Measurements from ENCODE around the gene PDE9A.
A peak's percentile ranks its signal among the peaks of the same experiment; 100 is the strongest.
"Not testable (repeated sequence)": the region's sequence is repeated elsewhere in the genome, so short reads cannot be mapped to it uniquely, and the experiment has no call there.

PDE9A gene

GRCh38 chr21:42653231-42654061 is at the start of gene PDE9A:
PDE9A (plus strand) TSS chr21:42653621; CDS start chr21:42653815, 194 bp downstream.
- DNase-seq, result peak; percentile 77

DNA sequence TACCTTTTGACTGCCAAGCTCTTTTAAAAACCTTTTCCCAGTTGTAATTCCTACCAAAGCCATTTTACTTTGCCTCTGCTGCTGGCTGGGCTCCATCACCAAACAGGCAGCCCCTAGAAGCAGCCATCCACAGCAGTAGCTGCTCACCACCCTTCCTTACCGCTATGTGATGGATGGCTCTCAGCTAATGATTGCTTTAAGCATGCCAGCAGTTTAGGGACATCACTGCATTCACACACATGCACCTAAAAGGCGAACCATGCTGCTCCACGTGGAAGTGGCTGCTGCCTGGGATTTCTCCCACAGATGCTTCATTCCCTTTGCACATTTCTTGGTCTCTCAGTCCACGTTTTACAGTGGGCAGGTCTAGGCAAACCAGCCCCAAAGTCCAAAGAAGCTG is 46.3 kb upstream of the PDE9A start:
- DNase-seq, result no peak

GRCh38 chr21:42607525-42608102 is 45.8 kb upstream of the PDE9A start:
- DNase-seq, result no peak

- no peak for DNase-seq
Measured at GRCh38 chr21:42608446-42608845, 45.0 kb upstream of the PDE9A start.

DNA sequence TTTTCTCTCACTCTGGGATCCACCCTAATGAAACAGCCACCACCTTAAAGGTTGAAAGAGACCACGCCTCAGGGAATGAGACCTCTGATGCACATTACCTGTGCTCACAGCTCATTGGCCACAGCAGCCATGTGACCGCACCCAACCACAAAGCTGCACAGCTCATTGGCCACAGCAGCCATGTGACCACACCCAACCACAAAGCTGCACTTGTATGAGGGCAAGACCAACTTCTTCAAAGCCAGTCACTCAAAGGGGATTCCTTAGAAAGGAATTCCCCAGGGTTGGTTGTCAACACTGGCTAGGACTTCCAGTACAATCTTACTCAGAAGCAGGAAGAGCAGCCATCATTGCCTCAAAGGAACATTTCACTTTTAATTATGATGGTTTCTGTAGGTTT is 43.6 kb upstream of the PDE9A start:
- DNase-seq, result no peak

- DNase-seq, result no peak
Measured at GRCh38 chr21:42611852-42612251, 41.6 kb upstream of the PDE9A start.

DNA sequence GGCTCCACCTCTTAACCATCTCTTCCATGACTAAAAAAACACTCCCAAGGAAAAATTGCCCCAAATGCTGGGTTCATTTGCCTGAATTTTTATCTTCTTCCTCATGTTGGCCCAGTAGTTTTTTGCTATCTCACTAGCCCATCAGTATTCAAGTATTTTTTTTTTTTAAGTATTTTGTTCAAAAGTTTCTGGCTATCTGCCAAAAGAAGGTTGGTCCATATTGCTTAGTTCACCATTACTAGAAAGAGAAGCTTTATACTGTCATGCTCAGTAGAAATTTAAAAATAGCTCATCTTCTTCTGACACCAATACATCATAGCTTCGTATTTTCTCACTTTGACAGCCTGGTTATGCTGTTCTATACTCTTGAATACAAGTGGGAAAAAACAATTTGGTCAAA is 41.0 kb upstream of the PDE9A start:
- no peak for DNase-seq

GRCh38 chr21:42613756-42614155 is 39.7 kb upstream of the PDE9A start:
- DNase-seq, result no peak

- DNase-seq, result no peak
Measured at GRCh38 chr21:42614396-42614795, 39.0 kb upstream of the PDE9A start.

GRCh38 chr21:42614811-42615351 is 38.5 kb upstream of the PDE9A start:
- no peak for DNase-seq

DNA sequence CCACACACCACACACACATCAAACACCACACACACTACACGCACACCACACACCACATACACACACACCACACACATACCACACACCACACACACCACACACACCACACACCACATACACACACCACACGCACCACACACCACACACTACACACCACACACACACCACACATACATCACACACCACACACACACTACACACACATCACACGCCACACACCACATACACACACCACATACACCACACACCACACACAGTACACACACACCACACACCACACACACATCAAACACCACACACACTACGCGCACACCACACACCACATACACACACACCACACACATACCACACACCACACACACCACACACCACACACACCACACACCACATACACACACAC is 38.0 kb upstream of the PDE9A start:
- DNase-seq, result not testable (repeated sequence)

GRCh38 chr21:42615924-42616323 is 37.5 kb upstream of the PDE9A start:
- DNase-seq, result no peak

DNA sequence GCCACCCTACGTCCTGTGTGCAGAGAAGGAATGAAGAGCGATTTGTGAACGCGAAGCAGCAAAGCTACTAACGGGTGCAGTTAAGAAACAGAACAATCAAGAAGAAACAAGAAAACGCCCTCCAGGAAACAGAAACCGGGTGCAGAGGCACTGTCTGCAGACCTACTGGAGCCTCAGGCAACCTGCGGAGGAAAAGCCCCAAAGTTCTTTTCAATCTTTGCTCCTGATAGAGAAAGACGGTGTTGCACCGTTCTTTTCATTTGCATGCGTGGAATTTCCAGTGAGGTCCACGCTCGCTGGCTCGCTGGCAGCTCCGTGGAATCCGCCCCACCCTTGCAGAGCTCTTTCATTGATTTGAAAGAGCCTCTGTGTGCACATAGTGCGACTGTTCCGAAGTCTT is 37.0 kb upstream of the PDE9A start:
- no peak for DNase-seq

- no peak for DNase-seq
Measured at GRCh38 chr21:42616941-42617340, 36.5 kb upstream of the PDE9A start.

DNA sequence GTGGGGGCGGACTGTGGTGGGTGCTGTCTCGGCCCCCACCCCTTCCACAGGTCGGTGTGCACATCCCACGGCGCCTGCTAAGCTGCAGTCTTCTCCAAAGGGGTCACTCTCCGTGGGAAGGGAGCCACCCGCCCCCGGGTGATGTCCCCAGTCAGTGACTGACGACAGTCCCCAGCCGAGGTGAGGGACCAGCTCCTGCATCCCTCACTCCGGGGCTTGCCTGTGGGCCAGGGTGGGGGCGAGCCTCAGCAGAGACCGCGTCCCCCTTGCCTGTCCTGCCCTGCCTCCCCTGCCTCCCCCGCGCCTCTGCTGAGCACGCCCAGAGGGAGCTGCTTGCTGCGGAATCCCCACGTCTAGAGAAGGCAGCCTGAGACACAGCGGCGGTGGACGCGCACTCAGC is 35.9 kb upstream of the PDE9A start:
- DNase-seq, result no peak

GRCh38 chr21:42618707-42619102 is 34.7 kb upstream of the PDE9A start:
- no peak for DNase-seq

DNA sequence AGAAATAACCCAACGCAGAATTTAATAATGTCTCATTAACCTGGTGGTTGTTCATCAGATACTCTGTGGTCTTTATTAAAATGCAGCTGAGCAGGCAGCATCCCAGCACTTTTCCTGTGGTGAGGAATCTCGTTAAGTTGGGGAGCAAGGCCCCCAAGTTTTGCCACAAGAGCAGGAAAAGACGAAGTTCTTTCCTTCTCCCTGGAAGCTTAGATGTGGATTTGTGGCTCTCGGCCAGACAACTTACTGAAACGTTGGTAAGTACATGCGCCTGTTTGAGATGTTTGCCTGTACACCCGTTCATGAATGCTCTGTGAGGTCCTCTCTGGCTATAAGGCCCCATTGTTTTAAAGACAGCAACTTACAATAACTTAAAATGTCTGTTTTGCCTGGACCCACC is 34.3 kb upstream of the PDE9A start:
- no peak for DNase-seq

- DNase-seq, result no peak
Measured at GRCh38 chr21:42619841-42620240, 33.6 kb upstream of the PDE9A start.

GRCh38 chr21:42621166-42621818 is 32.1 kb upstream of the PDE9A start:
- no peak for DNase-seq

GRCh38 chr21:42621819-42622177 is 31.6 kb upstream of the PDE9A start:
- DNase-seq, result no peak

- no peak for DNase-seq
Measured at GRCh38 chr21:42622284-42622683, 31.1 kb upstream of the PDE9A start.

GRCh38 chr21:42623694-42624093 is 29.7 kb upstream of the PDE9A start:
- no peak for DNase-seq

DNA sequence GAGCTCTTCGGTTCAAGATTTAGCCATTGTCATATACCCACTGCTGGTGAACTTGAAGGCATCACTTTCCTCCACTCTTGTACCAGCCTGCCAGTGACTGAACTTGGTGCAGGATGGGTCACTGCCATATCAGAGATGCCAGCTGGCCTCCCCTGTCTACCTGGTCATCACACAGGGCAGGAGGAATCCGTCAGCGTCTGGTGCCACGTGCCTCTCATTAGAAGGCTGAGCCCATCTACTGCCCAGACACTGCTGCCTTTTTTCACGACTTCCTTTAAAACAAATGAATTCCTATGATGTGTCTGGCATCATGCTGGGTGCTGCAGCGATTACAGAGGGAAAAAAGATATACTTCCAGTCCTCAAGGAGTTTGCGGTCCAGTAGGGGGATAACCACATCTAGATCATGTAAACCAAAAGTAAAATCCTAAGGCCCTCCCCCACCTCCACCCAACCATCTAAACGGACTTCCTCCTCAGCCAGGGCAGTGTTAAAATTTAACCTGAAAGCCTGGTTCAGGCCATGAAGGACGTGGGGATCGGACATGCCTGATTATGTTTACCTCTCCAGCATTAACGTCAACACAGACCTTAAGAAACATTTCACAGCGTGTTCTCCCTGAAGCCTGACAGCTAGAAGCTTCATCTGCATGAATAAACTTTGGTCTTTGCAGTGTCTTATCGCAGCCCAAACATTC is 29.2 kb upstream of the PDE9A start:
- DNase-seq, result no peak

All from right hindlimb (tissue), 1 donor.